ELF-1 (cell line): ENCODE data around the gene UBAC1.
A peak's percentile ranks its signal among the peaks of the same experiment; 100 is the strongest.
"Not testable (repeated sequence)": the region's sequence is repeated elsewhere in the genome, so short reads cannot be mapped to it uniquely, and the experiment has no call there.

Source experiments
- DNase-seq: peaks from one replicate; pipeline ENCODE4 v3.0.0-alpha.2; 2016; ENCODE audit warnings: low read depth, low spot score

The UBAC1 gene

DNA sequence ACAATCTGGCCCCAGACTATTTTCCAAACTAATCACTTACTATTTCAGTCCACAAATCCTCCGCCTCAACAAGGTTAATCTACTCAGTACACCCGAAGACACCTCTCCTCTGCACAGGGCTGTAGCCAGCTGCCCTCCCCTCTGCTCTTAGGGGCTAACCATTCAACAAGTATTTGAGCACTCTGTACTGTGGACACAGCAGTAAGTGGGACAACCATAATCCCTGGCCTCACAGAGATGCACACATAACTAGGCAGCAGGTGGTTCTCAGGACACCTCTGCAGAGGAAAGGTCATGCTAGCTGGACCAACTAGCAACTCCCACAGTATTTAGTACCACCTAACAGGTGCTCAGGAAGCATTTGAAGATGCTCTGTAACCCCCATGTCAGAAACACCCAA is 59.3 kb downstream of the UBAC1 start:
- DNase-seq: no peak

DNA sequence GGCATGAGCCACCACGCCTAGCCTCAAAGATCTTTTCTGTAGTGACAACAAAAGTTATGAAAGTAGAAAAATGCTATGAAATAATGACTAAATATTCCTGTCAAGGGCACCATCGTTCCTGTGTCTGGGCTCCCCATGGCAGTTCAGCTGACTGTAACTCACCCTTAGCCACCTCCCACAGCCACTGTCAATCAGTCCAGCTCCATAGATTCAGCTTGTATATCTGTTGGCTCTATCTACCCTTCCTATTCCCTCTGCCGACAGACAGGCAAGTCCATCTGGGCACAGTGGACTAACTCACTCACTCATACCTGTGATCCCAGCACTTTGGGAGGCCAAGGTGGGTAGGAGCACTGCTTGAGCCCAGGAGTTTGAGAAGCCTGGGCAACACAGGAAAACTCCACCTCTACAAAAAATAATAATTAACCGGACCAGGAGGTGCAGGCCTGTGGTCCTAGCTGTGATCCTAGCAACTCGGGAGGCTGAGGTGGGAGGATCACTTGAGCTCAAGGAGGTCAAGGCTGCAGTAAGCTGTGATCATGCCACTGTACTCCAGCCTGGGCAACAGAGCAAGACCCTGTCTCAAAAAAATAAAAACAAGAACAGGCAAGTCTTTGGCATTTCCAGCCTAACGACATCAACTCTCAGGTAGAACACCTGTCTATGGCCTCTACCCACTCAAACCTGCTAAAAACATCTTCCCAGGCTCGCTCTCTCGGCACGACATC is 60.0 kb downstream of the UBAC1 start:
- no peak for DNase-seq

- no peak for DNase-seq
Measured at GRCh38 chr9:135898634-135899407, 62.4 kb downstream of the UBAC1 start.

DNA sequence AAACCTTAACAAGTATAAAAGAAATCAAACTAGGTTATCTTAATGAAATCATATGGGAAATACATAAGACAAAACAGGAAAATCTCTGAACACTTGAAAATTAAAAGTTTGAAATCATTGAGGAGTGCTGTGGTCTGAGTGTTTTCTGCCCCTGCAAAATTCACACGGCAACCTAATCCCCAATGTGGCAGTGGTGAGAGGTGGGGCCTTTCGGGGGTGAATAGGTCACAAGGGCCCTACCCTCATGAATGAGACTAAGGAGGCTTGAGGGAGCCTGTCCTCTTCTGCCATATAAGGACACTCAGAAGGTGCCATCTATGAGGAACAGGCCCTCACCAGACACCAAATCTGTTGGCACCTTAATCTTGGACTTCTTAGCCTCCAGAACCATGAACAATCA is 64.5 kb downstream of the UBAC1 start:
- no peak for DNase-seq

DNA sequence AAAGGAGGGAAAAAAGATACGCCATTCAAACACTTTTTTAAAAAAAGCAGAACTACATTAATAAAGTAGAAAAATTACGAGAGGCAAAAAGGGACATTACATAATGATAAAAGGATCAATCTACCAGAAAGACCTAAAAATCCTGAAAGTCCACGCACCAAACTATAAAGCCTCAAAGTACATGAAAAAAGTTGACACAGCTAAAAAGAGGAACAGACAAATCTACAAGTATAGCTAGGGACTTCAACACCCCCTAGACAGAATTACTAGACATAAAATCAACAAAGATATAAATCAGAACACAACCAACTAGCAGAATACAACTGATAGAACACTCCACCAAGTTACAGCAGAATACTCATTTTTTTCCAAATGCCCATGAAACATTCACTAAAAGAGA is 65.0 kb downstream of the UBAC1 start:
- no peak for DNase-seq

DNA sequence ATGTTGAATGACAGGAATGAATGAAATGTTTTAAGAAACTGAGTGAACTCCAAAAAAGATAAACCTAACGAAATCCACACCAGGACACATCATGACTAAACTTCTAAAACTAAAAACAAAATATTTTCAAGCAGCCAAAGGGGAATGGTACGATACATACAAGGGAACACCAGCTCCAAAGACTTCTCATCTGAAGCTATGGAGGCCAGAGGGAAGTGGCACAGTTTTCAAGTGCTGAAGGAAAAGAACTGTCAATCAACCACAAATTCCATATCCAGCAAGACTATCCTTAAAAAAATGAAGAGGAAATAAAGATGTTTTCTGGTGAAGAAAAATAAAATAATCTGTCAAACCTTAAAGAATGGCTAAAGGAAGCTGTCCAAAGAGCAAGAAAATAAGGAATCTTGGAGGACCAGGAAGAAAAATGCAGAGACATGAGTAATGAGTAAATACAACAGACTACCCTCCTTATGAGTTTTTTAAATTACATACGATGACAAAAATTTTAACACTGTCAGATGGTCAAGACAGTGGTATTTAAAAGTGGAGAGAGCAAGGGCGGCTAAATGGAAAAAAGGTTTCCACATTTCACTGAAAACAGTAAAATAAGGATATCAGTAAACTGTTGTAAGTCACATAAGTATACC is 65.8 kb downstream of the UBAC1 start:
- no peak for DNase-seq

DNA sequence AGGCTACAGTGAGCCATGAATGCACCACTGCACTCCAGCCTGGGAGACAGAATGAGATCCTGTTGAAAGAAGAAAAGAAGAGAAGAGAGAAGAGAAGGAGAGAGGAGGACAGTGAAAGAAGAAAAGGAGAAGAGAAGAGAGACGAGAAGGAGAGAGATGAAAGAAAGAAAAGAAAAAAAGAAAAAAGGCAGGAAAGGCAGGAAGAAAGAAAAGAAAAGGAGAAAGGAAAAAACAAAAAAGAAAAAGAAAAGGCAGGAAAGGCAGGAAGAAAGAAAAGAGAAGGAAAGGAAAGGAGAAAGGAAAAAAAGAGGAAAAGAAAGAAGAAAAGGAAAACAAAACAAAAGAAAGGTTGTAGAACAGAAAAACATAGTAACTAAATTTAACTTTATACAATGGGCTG is 68.1 kb downstream of the UBAC1 start:
- no peak for DNase-seq

- not testable (repeated sequence) for DNase-seq
Measured at GRCh38 chr9:135892327-135892726, 68.8 kb downstream of the UBAC1 start.

GRCh38 chr9:135891027-135891631 is 70.0 kb downstream of the UBAC1 start:
- DNase-seq: no peak

DNA sequence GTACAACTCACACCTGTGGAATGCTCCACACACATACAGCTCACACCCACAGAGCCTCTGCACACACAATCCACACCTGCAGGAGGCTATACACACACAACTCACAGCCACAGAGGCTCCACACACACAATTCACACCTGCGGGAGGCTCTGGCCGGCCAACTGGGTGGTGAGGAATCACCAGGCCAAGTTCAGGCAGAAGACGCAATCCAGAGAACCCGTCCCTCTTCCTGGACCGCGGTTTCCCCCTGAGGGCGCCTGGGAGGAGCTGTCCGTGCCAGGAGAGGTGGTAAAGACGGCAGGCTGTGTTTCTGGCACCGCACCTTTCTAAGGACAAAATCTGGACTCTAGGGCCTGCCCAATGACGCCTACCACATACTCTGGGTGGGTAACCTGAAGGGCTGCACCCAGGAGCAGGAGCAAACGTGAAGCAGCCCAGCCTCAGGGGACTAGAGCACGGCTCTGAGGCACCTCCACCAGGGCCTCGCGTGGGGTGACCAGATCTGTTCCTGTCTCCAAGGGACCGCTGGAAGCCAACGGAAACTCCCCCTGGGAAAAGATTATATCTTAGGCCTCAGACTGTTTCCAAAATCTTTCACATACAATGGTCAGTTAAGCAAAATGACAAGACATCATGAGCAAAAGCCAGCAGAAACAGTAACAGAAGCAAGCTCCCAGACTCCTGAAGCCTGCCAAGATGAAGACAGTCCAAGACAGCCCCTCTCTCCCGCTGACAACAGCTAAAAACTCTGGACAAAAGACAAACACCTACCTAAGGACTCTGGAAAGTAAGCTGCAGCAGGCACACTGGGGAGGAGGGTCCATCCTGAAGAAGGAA is 70.8 kb downstream of the UBAC1 start:
- DNase-seq: peak; percentile 66

GRCh38 chr9:135889564-135890189 is 71.5 kb downstream of the UBAC1 start:
- DNase-seq: no peak

- DNase-seq: no peak
Measured at GRCh38 chr9:135888766-135889394, 72.3 kb downstream of the UBAC1 start.

DNA sequence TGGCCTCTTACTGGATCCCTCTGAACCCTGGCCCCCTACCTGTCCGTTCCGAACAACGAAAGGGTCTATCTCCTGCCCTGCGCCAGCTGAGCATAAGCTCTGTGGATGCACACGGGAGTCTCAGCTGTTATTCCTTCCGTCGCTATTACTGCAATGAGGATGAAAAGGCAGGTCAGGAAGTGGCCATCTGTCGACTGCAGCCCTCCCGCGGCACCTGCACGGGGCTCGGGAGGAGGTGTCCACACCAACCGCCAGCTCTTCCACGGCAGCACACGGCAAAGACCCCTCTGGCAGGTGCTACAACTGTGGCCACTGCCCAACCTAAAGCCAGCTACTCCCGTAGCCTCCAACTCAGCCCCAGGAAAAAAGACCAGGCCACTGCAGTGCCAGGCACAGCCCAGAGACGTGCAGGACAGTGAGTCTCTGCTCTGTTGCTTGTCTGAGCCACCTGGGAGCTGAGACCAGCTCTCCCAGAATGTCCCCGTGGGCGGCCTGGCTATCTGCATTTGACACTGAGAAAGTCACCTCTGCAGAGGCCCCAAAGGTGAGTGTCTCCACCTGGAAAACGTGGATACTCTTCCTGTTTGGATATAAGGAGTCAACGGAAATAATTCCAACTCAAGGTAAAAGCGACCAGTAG is 72.9 kb downstream of the UBAC1 start:
- DNase-seq: no peak

GRCh38 chr9:135887585-135888050 is 73.6 kb downstream of the UBAC1 start:
- peak; percentile 39 for DNase-seq

DNA sequence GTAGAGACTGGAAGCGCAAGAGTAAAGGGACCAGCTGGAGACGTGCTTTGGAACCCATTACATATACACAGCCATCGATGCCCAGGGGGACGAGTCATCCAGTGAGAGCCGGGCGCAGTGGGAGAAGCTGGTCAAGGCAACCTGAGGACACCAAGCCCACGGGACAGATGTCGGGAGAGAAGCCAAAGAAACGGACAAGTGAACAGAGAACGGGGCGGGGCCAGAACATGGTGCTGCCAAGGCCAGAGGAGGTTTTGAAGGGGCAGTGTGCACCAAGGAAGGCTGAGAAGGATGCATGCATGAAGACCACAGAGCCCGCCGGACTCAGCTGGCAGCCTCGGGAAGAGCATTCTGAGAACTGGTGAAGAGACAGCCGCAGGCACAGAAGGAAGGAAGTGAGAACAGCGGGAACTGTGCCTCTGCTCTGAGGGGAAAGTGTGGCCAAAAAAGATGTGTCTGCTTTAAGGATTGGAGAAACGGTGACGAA is 74.1 kb downstream of the UBAC1 start:
- DNase-seq: no peak

GRCh38 chr9:135886147-135886981 is 74.8 kb downstream of the UBAC1 start:
- no peak for DNase-seq

GRCh38 chr9:135885100-135885853 is 75.9 kb downstream of the UBAC1 start:
- no peak for DNase-seq
